GM21515 (cell line): ENCODE data around the gene RBM34.
A peak's percentile ranks its signal among the peaks of the same experiment; 100 is the strongest.
"Not testable (repeated sequence)": the region's sequence is repeated elsewhere in the genome, so short reads cannot be mapped to it uniquely, and the experiment has no call there.

ENCODE experiments used
- ATAC-seq: cut with Tn5 transposase; IDR thresholded peaks from one replicate; pipeline ENCODE4 v1.9.1; 2021; ENCODE audit not compliant: unreplicated experiment

The RBM34 gene, protein sequence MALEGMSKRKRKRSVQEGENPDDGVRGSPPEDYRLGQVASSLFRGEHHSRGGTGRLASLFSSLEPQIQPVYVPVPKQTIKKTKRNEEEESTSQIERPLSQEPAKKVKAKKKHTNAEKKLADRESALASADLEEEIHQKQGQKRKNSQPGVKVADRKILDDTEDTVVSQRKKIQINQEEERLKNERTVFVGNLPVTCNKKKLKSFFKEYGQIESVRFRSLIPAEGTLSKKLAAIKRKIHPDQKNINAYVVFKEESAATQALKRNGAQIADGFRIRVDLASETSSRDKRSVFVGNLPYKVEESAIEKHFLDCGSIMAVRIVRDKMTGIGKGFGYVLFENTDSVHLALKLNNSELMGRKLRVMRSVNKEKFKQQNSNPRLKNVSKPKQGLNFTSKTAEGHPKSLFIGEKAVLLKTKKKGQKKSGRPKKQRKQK

DNA sequence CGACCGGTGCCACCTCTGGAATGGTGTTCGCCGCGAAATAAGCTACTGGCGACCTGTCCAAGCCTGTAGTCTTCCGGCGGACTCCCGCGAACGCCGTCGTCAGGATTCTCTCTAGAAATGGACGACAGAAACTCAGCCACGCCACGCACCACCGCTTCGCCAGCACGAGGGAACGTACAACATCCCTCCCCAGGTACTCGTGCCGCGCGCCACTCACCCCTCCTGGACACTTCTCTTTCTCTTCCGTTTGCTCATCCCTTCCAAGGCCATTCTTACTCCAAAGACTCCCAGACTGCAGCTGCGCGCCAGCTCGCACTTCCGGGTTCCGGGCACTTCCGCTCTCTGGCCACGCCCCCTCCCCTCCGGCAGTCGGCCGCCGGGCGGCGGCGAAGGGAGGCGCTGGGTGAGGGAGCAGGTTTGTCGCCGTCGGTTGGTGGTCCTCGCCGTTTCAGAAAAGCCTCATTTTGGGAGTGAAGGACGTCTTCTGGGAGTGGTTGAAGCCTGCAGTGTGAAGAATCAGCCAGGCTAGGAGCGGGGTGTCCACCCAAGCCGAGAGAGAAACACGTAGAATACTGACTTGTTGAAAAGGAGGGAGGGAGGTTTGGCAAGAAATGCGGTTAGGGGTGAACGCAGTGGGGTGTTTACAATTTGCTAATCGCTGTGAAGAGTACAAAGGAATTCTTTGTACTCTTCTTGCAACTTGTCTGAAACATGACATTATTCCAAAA lies at the start of gene RBM34:
TSS of gene RBM34 (minus strand) at position 294 of the 728 bp plus-strand sequence. CDS start at position 270, 24 bp downstream.
- ATAC-seq, result peak; percentile 91

DNA sequence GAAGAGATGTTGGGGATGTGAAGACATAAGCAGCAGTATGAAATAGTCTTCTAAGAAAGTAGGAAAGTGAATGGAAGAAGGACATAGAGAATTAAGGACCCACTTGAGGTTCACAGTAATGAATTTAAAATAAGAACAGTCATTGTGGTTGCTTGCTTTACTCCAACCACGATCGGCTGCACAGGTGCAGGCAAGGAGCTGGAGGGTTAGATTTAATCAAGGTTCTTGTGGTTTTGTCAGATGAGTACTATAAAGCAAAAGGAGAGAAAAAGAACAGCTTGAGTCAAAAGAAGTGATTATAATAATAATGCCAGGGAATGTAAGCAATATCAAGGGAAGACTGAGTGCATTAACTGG lies 46.1 kb upstream of the RBM34 start:
- ATAC-seq, result no peak

DNA sequence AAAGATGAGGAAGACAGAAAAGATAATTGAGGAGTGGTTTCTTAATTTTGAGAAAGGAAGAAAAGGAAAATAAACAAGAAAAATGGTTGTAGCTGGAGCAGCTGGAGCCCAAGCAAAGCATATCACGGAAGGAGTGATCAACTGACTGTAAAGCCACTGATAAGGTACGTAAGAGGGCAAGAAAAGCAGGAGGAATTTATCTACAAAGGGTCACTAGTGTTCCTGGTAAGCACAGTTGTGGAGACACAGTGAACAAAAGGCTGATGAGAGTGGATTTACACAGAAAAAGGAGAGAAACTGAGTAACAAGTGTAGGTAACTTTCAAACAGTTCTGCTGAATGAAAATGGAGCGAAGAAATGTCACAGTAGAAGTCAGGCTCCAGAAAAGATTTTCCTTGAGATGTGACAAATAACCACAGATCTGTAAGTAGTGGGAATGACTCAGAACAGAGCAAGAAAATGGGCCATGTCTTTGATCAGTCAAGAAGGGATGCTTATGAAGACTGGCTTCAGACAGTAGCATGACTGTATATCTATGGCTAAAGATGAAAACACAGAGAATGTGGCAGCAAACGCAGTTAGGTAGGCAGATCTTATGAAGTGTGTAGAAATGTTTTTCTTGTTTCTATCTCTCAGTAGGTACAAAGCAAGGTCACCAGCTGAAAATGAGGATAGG lies 45.6 kb upstream of the RBM34 start:
- ATAC-seq, result no peak

DNA sequence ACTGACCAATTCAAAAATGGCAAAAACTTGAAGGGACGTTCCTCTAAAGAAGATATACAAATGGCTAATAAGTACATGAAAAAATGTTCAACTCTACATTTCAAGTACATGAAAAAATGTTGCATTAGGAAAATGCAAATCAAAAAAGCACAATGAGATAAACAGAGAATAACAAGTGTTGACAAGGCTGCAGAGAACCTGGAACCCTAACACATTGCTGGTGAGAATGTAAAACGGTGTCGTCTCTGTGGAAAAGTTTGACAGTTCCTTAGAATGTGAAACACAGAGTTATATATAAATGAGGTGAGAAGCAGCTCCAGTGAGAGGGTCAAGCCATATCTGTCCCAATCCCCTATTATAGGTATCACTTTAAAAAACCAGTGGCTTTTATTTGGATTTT lies 44.6 kb upstream of the RBM34 start:
- ATAC-seq, result no peak

DNA sequence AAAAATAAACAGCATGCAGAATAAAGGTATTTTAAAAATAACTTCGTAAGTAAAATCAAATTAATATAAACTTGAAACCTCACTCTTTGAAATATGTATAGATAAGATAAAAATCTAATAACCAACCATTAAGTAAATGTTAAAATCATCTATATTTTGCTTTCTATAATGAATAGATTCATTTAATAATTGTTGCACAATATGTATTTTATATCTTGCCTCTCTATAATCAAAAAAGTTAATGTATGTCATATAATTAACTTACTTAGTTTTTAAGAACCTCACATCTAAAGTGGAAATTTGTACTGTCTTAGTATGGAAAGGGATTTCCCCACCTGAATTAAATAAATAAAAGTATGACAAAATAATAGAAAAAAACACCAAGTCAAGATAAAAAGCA lies 42.4 kb upstream of the RBM34 start:
- ATAC-seq, result no peak

DNA sequence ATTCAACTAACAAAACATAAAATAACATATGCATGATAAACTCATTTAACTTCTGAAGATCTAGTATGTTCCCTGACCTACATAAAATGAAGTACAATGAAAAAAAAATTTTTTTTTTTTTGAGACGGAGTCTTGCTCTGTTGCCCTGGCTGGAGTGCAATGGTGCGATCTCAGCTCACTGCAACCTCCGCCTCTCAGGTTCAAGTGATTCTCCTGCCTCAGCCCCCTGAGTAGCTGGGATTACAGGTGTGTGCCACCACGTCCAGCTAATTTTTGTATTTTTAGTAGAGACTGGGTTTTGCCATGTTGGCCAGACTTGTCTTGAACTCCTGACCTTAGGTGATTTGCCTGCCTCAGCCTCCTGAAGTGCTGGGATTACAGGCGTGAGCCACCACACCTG lies 41.4 kb upstream of the RBM34 start:
- ATAC-seq, result not testable (repeated sequence)

DNA sequence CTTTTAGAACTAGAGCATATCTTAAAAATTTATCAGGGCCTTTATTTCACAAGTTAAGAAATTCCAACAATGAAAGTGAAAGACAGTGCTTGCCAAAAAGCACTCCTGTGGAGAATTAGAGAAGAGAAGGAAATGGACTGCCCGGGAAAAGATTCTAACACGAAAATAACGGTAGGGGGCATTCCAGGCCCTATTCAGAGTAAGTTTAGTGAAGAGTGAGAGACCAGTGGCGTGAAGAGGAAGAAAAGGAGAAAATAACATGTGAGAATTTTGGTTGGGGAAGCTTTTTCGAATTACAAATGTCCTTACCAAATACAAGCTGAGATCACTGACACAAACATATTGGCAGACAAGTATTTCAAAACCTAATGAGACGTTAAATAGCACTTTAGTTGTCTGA lies 38.4 kb upstream of the RBM34 start:
- no peak for ATAC-seq

DNA sequence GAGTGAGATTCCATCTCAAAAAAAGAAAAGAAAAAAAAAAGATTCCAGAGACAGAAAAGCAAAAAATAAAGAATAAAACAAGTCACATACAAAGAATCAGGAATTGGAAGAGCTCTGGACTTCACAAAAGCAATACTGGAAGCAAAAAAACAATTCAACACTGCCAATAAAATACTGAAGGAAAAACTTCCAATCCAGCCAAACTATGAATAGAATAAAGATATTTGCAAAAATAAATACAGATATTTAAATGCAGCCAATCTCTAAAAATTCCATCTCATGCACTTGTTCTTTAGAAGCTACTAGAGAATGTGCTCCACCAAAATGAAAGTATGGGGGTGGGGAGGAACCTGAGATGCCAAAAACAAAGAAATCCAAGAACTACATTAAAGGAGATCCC lies 29.4 kb upstream of the RBM34 start:
- ATAC-seq, result no peak

DNA sequence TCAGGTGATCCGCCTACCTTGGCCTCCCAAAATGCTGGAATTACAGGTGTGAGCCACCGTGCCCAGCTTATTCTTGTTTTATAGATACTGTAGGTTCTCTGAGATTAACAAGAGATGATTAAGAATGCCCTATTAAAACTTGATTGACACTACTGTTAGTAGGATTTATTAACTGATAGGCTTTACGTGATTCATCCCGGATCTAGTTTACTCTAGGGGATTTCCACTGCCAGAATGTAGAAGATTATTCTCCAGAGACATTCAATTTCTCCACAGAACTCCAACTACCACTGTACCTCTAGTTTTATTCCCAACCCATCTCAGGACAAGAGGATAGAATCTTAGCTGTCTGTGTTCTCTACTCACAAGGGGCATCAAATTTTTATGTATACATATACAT lies 26.3 kb upstream of the RBM34 start:
- no peak for ATAC-seq

DNA sequence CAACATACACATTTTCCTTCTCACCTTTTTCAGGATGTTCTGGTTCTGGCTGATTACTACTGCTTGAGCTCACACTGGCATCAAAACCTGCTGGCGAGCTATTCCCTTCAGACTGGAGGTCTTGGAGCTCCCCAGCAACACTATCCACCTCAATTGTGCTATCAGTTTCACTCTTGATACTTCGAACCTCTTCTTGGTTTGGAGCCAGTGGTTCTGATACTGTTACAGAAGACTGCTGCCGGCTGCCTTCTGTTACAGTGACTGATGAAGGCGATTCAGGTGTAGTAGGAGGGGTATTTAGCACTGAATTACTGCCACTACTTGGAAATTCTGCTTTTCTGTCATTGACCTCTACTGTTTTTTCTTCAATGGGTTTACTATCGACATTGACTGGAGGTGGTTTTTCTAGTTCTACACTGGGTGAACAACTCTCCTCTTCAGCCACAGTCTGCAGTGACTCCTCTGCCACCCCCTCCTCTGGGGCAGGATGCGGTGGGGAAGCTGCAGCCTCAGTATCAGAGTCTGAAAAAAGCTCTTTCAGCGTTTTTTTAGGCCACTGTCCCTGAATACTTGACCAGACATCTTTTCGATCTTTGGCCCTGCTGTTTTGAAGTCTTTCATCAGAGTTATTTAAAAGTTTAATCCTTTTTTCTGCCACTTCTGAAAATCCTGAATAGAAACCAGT lies 20.7 kb upstream of the RBM34 start:
- ATAC-seq, result no peak

DNA sequence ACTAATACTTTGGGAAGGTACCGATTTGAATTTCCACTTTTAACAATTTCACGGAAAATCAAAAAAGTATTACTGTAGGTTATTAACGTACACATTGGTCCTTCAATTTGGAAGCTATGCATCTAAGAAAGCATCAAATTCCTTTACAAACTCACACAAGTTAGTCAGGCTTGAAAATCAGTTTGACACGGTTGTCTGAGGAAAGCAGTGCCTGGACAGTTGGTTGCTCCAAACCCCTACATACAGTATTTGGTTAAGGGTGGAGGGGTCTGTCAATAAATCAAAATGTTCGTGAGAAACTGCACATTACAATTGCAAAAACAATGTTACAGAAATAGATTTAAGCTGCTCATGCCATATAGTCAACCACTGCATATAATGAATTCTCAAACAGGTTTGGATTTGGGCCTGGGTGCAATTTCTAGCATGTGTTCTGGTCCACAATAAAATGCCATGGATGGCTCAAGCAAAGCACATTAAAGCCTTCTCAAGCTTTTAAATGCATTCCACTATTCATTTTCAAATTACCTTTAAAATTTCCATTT lies 19.9 kb upstream of the RBM34 start:
- no peak for ATAC-seq

DNA sequence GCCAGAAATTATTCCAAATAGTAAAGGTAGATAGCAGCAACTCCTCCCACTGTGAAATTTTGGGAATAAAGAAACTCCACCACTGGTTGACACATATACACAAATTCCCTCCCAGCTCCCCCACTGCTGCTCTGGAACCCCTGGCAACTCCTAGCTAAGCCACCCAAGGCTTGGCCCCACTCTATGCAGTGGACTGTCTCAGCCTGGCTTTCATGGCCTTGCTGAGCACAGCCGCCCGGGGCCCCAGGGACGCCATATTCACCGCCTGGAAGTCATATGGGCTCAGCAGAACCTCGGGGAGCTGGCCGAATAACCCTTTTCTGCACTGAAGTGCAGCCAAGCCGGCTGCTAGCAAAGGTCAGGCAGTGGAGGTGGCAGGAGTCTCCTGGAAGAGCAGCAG lies 15.4 kb upstream of the RBM34 start:
- no peak for ATAC-seq

DNA sequence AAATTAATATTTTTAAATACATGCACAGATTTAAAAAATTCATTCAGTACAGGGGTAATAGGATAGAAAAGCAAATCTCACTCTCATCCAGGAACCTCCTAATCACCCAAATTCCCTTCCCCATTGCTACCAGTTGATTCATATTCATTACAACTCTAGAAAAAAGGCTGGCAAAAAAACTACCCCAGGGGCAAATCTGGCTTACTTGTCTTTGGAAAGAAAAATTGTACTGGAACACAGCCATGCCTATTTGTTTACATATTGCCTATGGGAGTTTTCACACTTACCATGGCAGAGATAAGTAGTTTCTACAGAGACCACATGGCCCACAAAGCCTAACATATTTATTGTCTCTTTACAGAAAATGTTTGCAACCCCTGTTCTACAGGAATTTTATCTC lies 8.9 kb upstream of the RBM34 start:
- ATAC-seq, result no peak

DNA sequence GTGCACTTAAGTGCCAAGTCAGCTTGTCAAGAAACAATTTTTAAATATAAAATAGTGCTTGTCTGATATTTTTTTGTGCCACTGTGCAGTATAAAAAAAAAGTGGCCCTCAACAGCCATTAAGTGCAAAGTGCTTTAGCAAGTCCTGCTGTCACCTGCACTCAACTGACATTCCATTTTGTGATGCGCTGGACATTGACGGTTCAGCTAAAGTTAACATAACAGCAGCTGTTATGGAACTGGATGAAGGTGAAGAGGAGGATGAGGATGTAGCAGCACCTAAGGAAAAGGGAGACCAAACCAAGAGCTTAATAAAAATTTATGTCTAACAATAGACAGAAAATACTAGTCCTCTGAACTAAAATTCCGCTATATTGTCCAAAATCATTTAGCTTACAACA lies 7.3 kb upstream of the RBM34 start:
- ATAC-seq, result no peak

DNA sequence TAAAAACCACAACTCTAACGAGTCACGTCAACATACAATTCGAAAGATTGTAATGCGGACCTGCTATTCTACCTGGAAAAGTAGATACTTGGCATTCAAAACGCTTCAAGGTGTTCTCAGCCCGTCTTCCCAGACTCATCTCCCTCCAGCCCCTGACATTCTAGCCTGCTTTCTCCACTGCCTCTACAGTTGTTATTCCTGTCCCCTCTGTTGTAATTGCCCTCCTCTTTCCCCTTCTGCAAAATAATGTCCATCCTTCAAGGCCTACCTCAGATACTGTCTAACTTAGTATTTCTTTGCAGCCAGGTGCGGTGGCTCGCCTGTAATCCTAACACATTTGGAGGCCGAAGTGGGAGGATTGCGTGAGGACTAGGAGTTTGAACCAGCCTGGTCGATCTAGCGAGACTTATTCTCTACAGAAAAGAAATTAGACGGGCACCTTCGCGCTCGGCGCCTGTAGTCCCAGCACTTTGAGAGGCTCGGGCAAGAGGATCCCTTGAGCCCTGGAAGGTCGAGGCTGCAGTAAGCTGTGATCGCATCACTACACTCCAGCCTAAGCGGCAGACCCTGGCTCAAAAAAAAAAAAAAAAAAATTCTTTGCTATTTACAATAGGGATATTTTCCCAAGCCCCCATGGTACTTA lies 756 bp upstream of the RBM34 start:
- no peak for ATAC-seq

DNA sequence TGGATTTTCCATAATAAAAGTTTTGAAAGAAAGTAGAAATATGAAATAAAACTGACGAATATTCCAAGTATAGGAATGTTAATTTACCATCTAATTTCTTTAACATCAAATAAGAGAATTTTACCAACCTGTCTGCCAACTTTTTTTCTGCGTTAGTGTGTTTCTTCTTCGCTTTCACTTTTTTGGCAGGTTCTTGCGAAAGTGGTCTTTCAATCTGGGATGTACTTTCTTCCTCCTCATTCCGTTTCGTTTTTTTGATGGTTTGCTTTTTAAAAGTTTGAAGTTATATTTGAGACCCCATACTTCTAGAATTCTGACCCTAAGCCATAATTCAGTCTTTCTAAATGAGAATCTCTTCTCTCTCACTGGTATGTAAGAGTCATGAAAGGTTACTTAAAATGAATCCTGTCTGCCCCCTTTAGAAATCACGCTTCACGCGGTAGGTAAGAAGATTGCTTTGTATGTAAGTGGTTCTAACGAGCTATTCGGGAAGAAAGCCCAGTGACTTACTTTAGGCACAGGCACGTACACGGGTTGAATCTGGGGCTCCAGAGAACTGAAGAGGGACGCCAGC lies 580 bp downstream of the RBM34 start:
- peak; percentile 43 for ATAC-seq

DNA sequence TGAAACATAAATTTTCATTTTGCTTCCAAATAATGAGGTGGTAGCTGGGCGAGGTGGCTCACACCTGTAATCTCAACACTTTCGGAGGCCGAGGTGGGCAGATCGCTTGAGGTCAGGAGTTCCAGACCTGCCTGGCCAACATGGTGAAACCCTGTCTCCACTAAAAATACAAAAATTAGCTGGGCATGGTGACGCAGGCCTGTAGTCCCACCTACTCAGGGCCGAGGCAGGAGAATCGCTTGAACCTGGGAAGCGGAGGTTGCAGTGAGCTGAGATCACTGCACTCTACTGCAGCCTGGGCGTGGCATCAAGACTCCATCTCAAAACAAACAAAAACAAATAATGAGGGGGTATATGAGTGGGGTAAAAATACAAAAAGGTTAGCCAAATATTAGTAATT lies 1.1 kb downstream of the RBM34 start:
- not testable (repeated sequence) for ATAC-seq

DNA sequence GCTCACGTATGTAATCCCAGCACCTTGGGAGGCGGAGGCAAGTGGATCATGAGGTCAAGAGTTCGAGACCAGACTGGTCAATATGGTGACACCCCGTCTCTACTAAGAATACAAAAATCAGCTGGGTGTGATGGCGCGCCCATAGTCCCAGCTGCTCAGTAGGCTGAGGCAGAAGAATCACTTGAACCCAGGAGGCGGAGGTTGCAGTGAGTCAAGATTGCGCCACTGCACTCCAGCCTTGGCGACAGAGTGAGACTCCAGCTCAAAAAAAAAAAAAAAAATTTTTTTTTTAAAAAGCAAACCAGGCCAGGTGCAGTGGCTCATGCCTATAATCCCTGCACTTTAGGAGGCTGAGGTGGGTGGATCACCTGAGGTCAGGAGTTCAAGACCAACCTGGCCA lies 1.8 kb downstream of the RBM34 start:
- not testable (repeated sequence) for ATAC-seq

DNA sequence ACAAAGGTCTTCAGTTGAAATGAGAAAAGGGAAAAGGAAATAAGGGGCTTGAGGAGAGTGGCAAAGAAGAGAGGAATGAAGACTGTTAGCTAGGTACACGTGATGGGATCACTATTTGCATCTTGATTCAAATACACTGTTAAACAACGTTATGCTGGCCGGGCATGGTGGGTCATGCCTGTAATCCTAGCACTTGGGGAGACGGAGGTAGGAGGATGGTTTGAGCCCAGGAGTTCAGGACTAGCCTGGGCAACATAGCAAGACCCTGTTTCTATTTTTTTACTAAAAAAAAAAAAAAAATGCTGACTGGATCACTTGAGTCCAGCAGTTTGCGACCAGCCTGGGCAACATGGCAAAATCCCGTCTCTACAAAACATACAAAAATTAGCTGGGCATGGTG lies 2.4 kb downstream of the RBM34 start:
- ATAC-seq, result no peak

DNA sequence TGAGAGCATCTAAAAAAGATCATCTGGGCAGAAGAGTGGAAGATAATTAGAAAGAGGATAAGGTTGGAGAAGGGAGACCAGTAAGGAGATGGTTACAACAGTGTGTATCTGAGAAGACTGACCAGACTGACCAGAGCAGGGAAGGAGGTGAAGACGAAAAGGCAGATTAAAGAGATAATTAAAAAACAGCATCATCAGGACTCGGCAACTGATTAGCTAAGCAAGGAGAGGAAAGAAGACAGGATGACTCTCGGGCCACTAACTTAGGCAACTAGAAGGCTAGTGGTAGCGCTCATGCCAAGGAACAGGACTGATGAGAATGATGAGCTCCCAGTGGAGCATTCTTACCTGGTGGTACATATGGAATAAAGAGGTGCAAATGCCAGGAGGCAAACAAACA lies 3.9 kb downstream of the RBM34 start:
- ATAC-seq, result no peak
